Vagina (tissue), 2 donors: ENCODE results near the gene QKI. TPM values are rescaled to one million over a fixed set of nuclear protein-coding genes. Genes with fewer than 3 reads are reported as not detected.
"Not testable (repeated sequence)": the region's sequence is repeated elsewhere in the genome, so short reads cannot be mapped to it uniquely, and the experiment has no call there.

Experiments
- DNase-seq, 2 donors: peaks; one replicate each; pipeline ENCODE4 v3.0.0-alpha.2; 2017; ENCODE audit errors: extremely low spot score in 2 of 2
- H3K27ac ChIP-seq: fragments of 200-600 bp; sonication (generic); one replicate; pipeline ENCODE4 v1.5.1; 2019
- H3K27me3 ChIP-seq: fragments of 200-600 bp; sonication (generic); one replicate; pipeline ENCODE4 v1.5.1; 2019
- H3K36me3 ChIP-seq, 2 donors: fragments of 200-600 bp; sonication (generic); one replicate each; pipeline ENCODE4 v1.5.1; 2017 to 2019
- H3K4me1 ChIP-seq: fragments of 200-600 bp; sonication (generic); one replicate; pipeline ENCODE4 v1.5.1; 2019
- H3K4me3 ChIP-seq, 2 donors: fragments of 200-600 bp; sonication (generic); 1 replicate in 1 of 2; 2 replicates in 1 of 2; pipeline ENCODE4 v1.5.1; 2016 to 2019
- H3K9me3 ChIP-seq: fragments of 200-600 bp; sonication (generic); one replicate; pipeline ENCODE4 v1.5.1; 2019
- POLR2A ChIP-seq, 2 donors: fragments of 450-650 bp; IDR thresholded peaks; one replicate each; pipeline ENCODE4 v1.6.1; 2017; ENCODE audit warnings: antibody characterized with exemption in 2 of 2, mild to moderate bottlenecking in 2 of 2, moderate library complexity in 2 of 2
- POLR2AphosphoS5 ChIP-seq, 2 donors: sonication (generic); formaldehyde crosslinking; IDR thresholded peaks; one replicate each; pipeline ENCODE4 v1.9.0; 2017; ENCODE audit warnings: antibody characterized with exemption in 2 of 2, mild to moderate bottlenecking in 2 of 2, low read depth in 1 of 2; ENCODE audit not compliant: insufficient read depth in 1 of 2
- intact Hi-C: fragments of 100-400 bp; cut with DNase I; formaldehyde crosslinking; loops from one replicate; pipeline ENCODE4 v1.15.1; 2023
- total RNA-seq: library from RNA; depleted of rRNA; stranded (reverse); fragments of >200 nt; gene quantifications from one replicate; pipeline ENCODE4 v1.2.3, GENCODE V29; 2016
- TF ChIP-seq, protein P1 (sequence below), 3 experiments: fragments of 450-650 bp in 2 of 3; fragments of 200-600 bp in 1 of 3; sonication (generic) in 1 of 3; IDR thresholded peaks; one replicate each; pipeline ENCODE4 v1.5.1; 2017 to 2019; ENCODE audit warnings: antibody characterized with exemption in 3 of 3, mild to moderate bottlenecking in 2 of 3, moderate library complexity in 2 of 3

The QKI gene
- total RNA-seq, 1 donor from 2014 or later: 142 TPM

DNA sequence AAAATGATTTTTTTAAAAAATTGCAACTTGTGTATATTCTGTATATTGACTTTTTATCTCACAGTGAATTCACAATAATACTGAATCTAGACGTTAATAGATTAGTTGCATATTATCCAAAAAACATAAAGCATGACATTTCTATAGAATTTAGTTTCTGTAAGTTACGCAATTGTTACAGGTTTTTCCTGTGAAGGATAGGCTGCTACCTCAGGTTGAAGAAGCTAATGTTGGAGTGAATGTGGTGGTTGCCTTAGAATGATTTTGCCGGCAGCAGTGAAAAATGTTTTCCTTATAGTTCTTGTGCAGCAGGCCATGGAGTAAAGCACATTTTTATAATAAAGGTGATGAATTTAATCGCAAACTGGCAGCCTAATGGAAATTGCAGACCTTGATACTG is 20.5 kb downstream of the QKI start:
- intact Hi-C loops: no loop called here
- no peak for DNase-seq
- H3K4me1 ChIP-seq: peaks cover 54% of the 10 kb centered on the region

DNA sequence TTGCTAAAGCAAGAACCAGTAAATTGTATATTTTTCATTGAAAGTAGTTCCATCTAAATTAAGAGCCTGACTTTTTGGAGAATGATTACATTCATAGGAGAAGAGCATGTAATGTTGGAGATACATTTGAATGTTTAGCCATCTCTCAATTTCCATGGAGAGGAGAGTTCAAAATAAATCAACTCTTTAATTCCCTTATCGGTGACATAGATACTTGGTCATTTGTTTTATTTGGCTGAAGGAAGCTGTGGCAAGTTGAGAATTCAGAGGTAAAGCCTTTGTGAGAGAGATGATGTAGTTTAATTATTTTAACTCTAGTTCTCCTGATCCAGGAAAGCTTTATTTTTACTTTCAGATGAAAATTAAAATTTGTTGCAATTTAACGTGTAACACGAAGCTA is 22.3 kb downstream of the QKI start:
- H3K36me3 ChIP-seq: no peaks in the 10 kb centered on the region
- H3K4me3 ChIP-seq: no peak overlapping the region
- H3K9me3 ChIP-seq: no peaks in the 10 kb centered on the region
- intact Hi-C loops: no loop called here
- TF ChIP-seq POLR2AphosphoS5 (IDR thresholded peaks at IDR 0.05; ENCODE audit: insufficient read depth in 1 of 2, low read depth in 1 of 2): no peak
- TF ChIP-seq, protein P1, sequence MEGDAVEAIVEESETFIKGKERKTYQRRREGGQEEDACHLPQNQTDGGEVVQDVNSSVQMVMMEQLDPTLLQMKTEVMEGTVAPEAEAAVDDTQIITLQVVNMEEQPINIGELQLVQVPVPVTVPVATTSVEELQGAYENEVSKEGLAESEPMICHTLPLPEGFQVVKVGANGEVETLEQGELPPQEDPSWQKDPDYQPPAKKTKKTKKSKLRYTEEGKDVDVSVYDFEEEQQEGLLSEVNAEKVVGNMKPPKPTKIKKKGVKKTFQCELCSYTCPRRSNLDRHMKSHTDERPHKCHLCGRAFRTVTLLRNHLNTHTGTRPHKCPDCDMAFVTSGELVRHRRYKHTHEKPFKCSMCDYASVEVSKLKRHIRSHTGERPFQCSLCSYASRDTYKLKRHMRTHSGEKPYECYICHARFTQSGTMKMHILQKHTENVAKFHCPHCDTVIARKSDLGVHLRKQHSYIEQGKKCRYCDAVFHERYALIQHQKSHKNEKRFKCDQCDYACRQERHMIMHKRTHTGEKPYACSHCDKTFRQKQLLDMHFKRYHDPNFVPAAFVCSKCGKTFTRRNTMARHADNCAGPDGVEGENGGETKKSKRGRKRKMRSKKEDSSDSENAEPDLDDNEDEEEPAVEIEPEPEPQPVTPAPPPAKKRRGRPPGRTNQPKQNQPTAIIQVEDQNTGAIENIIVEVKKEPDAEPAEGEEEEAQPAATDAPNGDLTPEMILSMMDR (IDR thresholded peaks at IDR 0.05): no peak
- TF ChIP-seq POLR2A (IDR thresholded peaks at IDR 0.05): no peak
- no peak overlapping the region for H3K27ac ChIP-seq
- DNase-seq: no peak
- H3K4me1 ChIP-seq: peaks cover 61% of the 10 kb centered on the region
- H3K27me3 ChIP-seq: no peaks in the 10 kb centered on the region

More for the DNA sequence above, 20.5 kb downstream of the QKI start:
- Histone ChIP-seq H3K9me3 (no peaks in the 10 kb centered on the region), H3K4me3 (no peak overlapping the region), H3K36me3 (no peaks in the 10 kb centered on the region), H3K27ac (no peak overlapping the region), H3K27me3 (no peaks in the 10 kb centered on the region)
- TF ChIP-seq POLR2A (IDR thresholded peaks at IDR 0.05): no peak
- TF ChIP-seq POLR2AphosphoS5 (IDR thresholded peaks at IDR 0.05; ENCODE audit: insufficient read depth in 1 of 2, low read depth in 1 of 2): no peak
- TF ChIP-seq, protein P1 (IDR thresholded peaks at IDR 0.05): no peak

DNA sequence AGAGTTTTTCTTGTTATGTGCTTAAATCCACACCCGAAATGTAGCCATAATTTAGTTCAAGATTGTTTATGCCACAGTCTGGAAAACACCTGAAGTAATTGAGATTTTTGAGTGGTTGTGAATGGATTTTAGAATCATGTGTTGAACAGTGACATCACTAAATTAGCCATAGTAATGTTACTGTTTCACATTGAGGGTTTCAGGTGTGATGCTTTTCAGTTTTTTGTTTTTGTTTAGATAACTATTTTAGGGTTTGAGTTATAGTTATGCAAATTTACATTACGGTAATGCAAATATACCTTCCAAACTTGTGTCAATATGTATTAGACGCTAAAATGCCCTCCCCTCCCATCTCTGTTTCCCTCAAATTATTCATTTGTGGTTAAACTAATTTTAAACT is 22.9 kb downstream of the QKI start:
- H3K36me3 ChIP-seq: no peaks in the 10 kb centered on the region
- H3K27ac ChIP-seq: no peak overlapping the region
- H3K9me3 ChIP-seq: no peaks in the 10 kb centered on the region
- intact Hi-C loops: no loop called here
- no peak overlapping the region for H3K4me3 ChIP-seq
- TF ChIP-seq, protein P1 (IDR thresholded peaks at IDR 0.05): no peak
- no peak for TF ChIP-seq POLR2A (IDR thresholded peaks at IDR 0.05)
- no peak for TF ChIP-seq POLR2AphosphoS5 (IDR thresholded peaks at IDR 0.05; ENCODE audit: insufficient read depth in 1 of 2, low read depth in 1 of 2)
- DNase-seq: no peak
- peaks cover 60% of the 10 kb centered on the region for H3K4me1 ChIP-seq
- H3K27me3 ChIP-seq: no peaks in the 10 kb centered on the region

DNA sequence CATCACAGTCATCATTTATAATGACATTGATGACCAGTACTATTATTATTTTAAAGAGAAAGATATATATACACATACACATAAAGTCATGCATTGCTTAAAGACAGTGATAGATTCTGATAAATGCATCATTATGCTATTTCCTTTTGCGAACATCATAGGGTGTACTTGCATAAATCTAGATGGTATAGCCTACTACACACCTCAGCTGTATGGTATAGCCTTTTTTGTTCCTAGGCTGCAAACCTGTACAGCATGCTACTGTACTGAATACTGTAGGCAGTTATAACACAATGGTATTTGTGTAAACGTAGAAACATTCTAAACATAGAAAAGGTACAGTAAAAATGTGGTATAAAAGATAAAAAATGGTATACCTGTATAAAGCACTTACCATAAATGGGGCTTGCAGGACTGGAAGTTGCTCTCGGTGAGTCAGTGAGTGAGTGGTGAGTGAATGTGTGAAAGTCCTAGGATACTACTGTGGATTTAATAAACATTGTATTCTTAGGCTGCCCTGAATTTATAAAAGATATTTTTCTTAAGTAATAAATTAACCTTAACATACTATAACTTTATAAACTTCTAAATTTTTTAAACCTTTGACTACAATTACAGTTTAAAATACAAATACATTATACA is 23.9 kb downstream of the QKI start:
- intact Hi-C loops: no loop called here
- Histone ChIP-seq H3K27ac (no peak overlapping the region), H3K4me1 (peaks cover 59% of the 10 kb centered on the region)

DNA sequence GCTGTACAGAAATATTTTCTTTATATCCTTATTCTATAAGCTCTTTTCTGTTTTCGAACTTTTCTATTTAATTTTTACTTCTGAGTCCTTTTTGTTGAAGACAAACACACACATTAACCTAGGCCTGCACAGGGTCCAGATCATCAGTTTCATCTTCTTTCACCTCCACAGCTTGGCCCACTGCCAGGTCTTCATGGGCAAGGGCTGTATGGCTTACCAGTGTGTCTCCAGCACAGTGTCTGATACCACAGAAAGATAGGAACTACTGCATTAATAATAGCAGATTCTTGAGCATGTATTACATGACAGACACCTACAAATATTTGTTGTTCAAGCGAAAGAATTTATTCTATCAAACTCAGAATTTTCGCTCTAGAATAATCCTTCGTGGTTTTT is 24.4 kb downstream of the QKI start:
- no peak for DNase-seq
- no peaks in the 10 kb centered on the region for H3K9me3 ChIP-seq
- no peak overlapping the region for H3K27ac ChIP-seq
- TF ChIP-seq POLR2A (IDR thresholded peaks at IDR 0.05) (no peak), POLR2AphosphoS5 (IDR thresholded peaks at IDR 0.05; ENCODE audit: insufficient read depth in 1 of 2, low read depth in 1 of 2) (no peak)
- TF ChIP-seq, protein P1 (IDR thresholded peaks at IDR 0.05): no peak
- H3K36me3 ChIP-seq: no peaks in the 10 kb centered on the region
- peaks cover 59% of the 10 kb centered on the region for H3K4me1 ChIP-seq
- H3K27me3 ChIP-seq: no peaks in the 10 kb centered on the region
- intact Hi-C loops: no loop called here
- no peak overlapping the region for H3K4me3 ChIP-seq

More for the DNA sequence above, 23.9 kb downstream of the QKI start:
- TF ChIP-seq POLR2A (IDR thresholded peaks at IDR 0.05) (no peak), POLR2AphosphoS5 (IDR thresholded peaks at IDR 0.05; ENCODE audit: insufficient read depth in 1 of 2, low read depth in 1 of 2) (no peak)
- TF ChIP-seq, protein P1 (IDR thresholded peaks at IDR 0.05): no peak
- H3K36me3 ChIP-seq: no peaks in the 10 kb centered on the region
- H3K9me3 ChIP-seq: no peaks in the 10 kb centered on the region
- H3K4me3 ChIP-seq: no peak overlapping the region
- H3K27me3 ChIP-seq: no peaks in the 10 kb centered on the region
- DNase-seq: no peak

DNA sequence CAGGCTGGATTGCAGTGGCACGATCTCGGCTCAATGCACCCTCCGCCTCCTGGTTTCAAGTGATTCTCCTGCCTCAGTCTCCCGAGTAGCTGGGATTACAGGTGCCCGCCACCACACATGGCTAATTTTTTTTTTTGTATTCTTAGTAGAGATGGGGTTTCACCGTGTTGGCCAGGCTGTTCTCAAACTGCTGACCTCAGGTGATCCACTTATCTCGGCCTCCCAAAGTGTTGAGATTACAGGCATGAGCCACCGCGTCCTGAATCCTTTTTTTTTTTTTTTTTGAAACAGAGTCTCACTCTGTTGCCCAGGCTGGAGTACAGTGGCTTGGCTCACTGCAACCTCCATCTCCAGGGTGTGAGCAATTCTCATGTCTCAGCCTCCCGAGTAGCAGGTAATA is 24.9 kb downstream of the QKI start:
- H3K4me1 ChIP-seq: peaks cover 59% of the 10 kb centered on the region
- H3K27me3 ChIP-seq, DNase-seq, H3K4me3 ChIP-seq, intact Hi-C loops, H3K27ac ChIP-seq, H3K9me3 ChIP-seq, H3K36me3 ChIP-seq: not testable (repeated sequence)
